Mucosa of descending colon (tissue), 3 donors: ENCODE measurements around the gene RER1. TPM values are rescaled to one million over a fixed set of nuclear protein-coding genes. Genes with fewer than 3 reads are reported as not detected.

Experiments
- ATAC-seq: fragments of 200-7000 bp; cut with Tn5 transposase; one replicate; pipeline ENCODE4 v1.9.1; 2020; ENCODE audit warnings: mild to moderate bottlenecking, moderate library complexity
- DNase-seq, 3 donors: peaks; one replicate each; pipeline ENCODE4 v3.0.0-alpha.2; 2020
- H3K36me3 ChIP-seq: fragments of 200-600 bp; one replicate; pipeline ENCODE4 v1.8.0; 2021; ENCODE audit warnings: low read depth, mild to moderate bottlenecking
- H3K4me1 ChIP-seq: fragments of 200-600 bp; one replicate; pipeline ENCODE4 v1.8.0; 2021; ENCODE audit warnings: low read depth, mild to moderate bottlenecking
- H3K4me3 ChIP-seq: fragments of 200-600 bp; one replicate; pipeline ENCODE4 v1.8.0; 2021; ENCODE audit warnings: mild to moderate bottlenecking
- H3K9me3 ChIP-seq: fragments of 200-600 bp; one replicate; pipeline ENCODE4 v1.8.0; 2021; ENCODE audit warnings: mild to moderate bottlenecking
- intact Hi-C, 2 donors: fragments of 100-400 bp; cut with DNase I in 1 of 2; cut with micrococcal nuclease in 1 of 2; formaldehyde crosslinking; loops; one replicate each; pipeline versions ENCODE4 v1.11.0 to v1.11.1; 2022; cut with DNase I, micrococcal nuclease
- total RNA-seq, 3 donors: library from RNA; stranded (reverse); fragmentation: NEBNext Ultra II Directional in 2 of 3; extraction: Animal tissue kit (Norgen Biotek cat#: 25700) in 2 of 3; gene quantifications; one replicate each; pipeline versions ENCODE4 v1.2.1 to v1.2.4, GENCODE V29; 2021 to 2023
- TF ChIP-seq, protein P1 (sequence below): fragments of 200-600 bp; IDR thresholded peaks from one replicate; pipeline ENCODE4 v1.8.0; 2022; ENCODE audit warnings: antibody characterized with exemption, mild to moderate bottlenecking
- donor health status: DM: no; HTN: no; CAD: no; lungs with moderate emphysema.
- donor health status: DM: no; HTN: no; CAD: no.
- donor health status: DM: no; HTN: yes; CAD: no.

The RER1 gene
- total RNA-seq, 3 donors from 2014 or later = 151 to 217 (median 193) TPM

DNA sequence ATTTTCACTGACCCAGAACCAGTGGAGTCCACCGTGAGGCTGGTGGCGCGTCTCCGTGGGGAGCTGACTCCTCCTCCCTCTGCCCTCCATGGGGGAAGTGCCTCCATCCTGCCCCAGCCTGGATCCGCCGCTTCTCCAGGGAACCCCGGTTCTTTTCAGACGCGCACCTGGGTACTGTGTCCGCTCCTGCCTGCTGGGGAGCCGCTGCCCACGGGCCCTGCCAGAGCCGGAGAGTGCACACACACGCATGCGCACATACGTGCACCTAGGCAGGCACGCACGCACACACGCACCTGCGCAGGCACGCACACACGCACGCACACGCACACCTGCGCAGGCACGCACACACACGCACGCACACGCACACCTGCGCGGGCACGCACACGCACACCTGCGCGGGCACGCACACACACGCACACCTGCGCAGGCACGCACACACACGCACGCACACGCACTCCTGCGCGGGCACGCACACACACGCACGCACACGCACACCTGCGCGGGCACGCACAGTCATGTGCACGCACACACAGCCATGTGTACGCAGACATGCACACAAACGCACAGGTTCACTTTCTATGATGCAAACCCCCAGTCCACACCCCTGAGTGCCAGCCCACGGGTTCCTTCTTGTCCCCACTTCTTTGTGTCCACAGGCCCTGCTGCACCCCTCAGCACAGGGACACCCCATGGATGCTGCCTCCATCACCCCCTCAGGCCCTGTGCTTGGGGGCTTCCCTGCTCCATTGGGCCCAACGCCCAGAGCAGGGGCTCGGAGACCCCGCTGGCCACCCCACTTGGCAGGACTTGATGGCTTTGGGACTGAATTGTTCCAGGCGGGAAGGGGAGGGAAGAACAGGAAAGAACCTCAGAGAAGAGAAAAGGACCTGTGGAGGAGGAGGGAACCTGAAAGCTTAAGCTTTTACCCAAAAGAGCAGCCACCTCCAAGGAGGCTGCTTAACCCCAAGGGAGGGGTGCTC, 43.0 kb upstream of the RER1 start:
- ATAC-seq (no peak), DNase-seq (peak in 2 of 3 donors; percentile 9 to 29)
- TF ChIP-seq, protein P1, sequence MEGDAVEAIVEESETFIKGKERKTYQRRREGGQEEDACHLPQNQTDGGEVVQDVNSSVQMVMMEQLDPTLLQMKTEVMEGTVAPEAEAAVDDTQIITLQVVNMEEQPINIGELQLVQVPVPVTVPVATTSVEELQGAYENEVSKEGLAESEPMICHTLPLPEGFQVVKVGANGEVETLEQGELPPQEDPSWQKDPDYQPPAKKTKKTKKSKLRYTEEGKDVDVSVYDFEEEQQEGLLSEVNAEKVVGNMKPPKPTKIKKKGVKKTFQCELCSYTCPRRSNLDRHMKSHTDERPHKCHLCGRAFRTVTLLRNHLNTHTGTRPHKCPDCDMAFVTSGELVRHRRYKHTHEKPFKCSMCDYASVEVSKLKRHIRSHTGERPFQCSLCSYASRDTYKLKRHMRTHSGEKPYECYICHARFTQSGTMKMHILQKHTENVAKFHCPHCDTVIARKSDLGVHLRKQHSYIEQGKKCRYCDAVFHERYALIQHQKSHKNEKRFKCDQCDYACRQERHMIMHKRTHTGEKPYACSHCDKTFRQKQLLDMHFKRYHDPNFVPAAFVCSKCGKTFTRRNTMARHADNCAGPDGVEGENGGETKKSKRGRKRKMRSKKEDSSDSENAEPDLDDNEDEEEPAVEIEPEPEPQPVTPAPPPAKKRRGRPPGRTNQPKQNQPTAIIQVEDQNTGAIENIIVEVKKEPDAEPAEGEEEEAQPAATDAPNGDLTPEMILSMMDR = no peak
- no peaks in the 10 kb centered on the region for H3K9me3 ChIP-seq
- no peak overlapping the region for H3K4me3 ChIP-seq
- H3K4me1 ChIP-seq = no peaks in the 10 kb centered on the region
- intact Hi-C loops = no loop called here
- no peaks in the 10 kb centered on the region for H3K36me3 ChIP-seq

GRCh38 chr1:2349806-2350205, 41.8 kb upstream of the RER1 start:
- ATAC-seq (no peak), DNase-seq (no peak)
- intact Hi-C loops = no loop called here
- no peaks in the 10 kb centered on the region for H3K9me3 ChIP-seq
- H3K36me3 ChIP-seq = no peaks in the 10 kb centered on the region
- no peaks in the 10 kb centered on the region for H3K4me1 ChIP-seq
- no peak overlapping the region for H3K4me3 ChIP-seq
- TF ChIP-seq, protein P1 = no peak

DNA sequence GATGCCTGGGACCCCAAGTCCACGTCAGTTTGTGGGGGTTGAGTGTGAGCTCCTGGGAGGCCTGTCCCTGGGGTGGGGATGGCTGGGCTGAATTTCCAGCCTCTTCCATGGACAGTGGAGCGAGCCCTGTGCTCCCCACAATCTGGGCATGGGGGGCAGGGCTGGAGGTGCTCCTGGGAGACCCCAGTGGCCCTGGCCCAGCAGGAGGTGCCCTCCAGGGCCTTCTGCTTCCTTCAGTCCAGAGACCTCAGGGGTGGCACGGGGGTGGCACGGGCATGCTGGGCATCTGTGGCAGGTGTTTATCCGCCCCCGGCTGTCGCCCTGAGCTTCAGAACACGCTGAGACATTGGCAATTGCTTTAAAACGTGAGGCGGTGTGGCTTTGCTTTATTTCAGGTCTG, 41.1 kb upstream of the RER1 start:
- peak in 1 of 3 donors; percentile 30 for DNase-seq
- intact Hi-C loops = no loop called here
- no peak overlapping the region for H3K4me3 ChIP-seq
- H3K9me3 ChIP-seq = no peaks in the 10 kb centered on the region
- TF ChIP-seq, protein P1 = no peak
- H3K4me1 ChIP-seq = no peaks in the 10 kb centered on the region
- H3K36me3 ChIP-seq = no peaks in the 10 kb centered on the region
- ATAC-seq = no peak

GRCh38 chr1:2350911-2351655, 40.6 kb upstream of the RER1 start:
- intact Hi-C loops = no loop called here
- H3K4me1 ChIP-seq = no peaks in the 10 kb centered on the region
- no peaks in the 10 kb centered on the region for H3K36me3 ChIP-seq
- H3K4me3 ChIP-seq = no peak overlapping the region
- ATAC-seq = no peak
- TF ChIP-seq, protein P1 = no peak
- H3K9me3 ChIP-seq = no peaks in the 10 kb centered on the region
- DNase-seq = peak in 2 of 3 donors; percentile 14 to 45

DNA sequence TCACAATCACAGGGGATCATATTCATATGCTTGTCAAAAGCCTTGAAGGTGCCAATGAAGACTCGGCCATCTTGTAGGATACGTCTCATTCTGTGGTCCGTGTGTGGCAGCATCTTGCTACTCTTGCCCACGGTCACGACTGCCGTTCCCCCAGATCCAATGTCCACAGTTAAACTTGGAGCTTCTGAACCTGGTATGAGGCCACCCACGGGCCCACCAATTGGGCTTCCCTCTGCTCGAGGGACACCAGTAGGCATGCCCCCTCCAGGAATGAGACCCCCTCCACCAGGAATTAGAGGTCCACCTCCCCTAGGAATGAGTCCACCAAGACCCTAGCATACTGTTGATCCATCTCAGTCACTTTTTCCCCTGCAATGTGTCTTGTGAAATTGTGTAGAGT, 39.9 kb upstream of the RER1 start:
- no peak overlapping the region for H3K4me3 ChIP-seq
- H3K9me3 ChIP-seq = no peaks in the 10 kb centered on the region
- H3K4me1 ChIP-seq = no peaks in the 10 kb centered on the region
- ATAC-seq (no peak), DNase-seq (peak in 1 of 3 donors; percentile 6)
- TF ChIP-seq, protein P1 = no peak
- intact Hi-C loops = no loop called here
- no peaks in the 10 kb centered on the region for H3K36me3 ChIP-seq
